H1 (cell line): Measurements from ENCODE around the gene GRM8. TPM values are rescaled to one million over a fixed set of nuclear protein-coding genes. Genes with fewer than 3 reads are reported as not detected.

Source experiments
- CTCF ChIA-PET: fragments of 300-600 bp; sonication (Branson Sonifier 250); formaldehyde crosslinking; loops from one replicate; lab custom pipeline; 2021; ENCODE audit not compliant: partially characterized antibody; lab: Charles Lee
- POLR2A ChIA-PET: fragments of 300-600 bp; sonication (Branson Sonifier 250); formaldehyde crosslinking; loops from one replicate; lab custom pipeline; 2021; ENCODE audit warnings: inconsistent platforms; ENCODE audit not compliant: partially characterized antibody; lab: Charles Lee
- DNase-seq, 2 experiments: peaks; one replicate each; pipeline versions ENCODE4 v3.0.0 to v3.0.0-alpha.2; 2010 to 2022; ENCODE audit warnings: low spot score in 2 of 2, low read depth in 1 of 2, mixed read lengths in 1 of 2
- FAIRE-seq: peaks from 2 replicates; lab custom pipeline; 2011; peaks lifted over from hg19 to GRCh38; lab: Jason Lieb, UNC
- H2AFZ ChIP-seq: 2 replicates; pipeline ENCODE4 v1.8.1; 2012; ENCODE audit warnings: low read length, inconsistent platforms
- H2AK5ac ChIP-seq: 2 replicates; pipeline ENCODE4 v1.6.1; 2013; ENCODE audit warnings: low read depth, low read length
- H2BK120ac ChIP-seq: replicated peaks from 2 replicates; pipeline ENCODE3; 2013; ENCODE audit warnings: low read depth, low read length, inconsistent platforms
- H2BK12ac ChIP-seq: 2 replicates; pipeline ENCODE4 v1.6.1; 2013; ENCODE audit warnings: low read depth, low read length
- H2BK15ac ChIP-seq: 2 replicates; pipeline ENCODE4 v1.6.1; 2013; ENCODE audit warnings: low read length
- H2BK20ac ChIP-seq: 2 replicates; pipeline ENCODE4 v1.6.1; 2013; ENCODE audit warnings: low read length
- H2BK5ac ChIP-seq: 2 replicates; pipeline ENCODE4 v1.6.1; 2013; ENCODE audit warnings: low read depth, low read length
- H3K14ac ChIP-seq: 2 replicates; pipeline ENCODE4 v1.6.1; 2013; ENCODE audit warnings: inconsistent platforms; ENCODE audit not compliant: insufficient read length
- H3K18ac ChIP-seq: 2 replicates; pipeline ENCODE4 v1.6.1; 2013; ENCODE audit warnings: low read length; ENCODE audit errors: extremely low read depth
- H3K23ac ChIP-seq: 2 replicates; pipeline ENCODE4 v1.6.1; 2013; ENCODE audit warnings: inconsistent platforms; ENCODE audit not compliant: insufficient read length
- H3K23me2 ChIP-seq: 2 replicates; pipeline ENCODE4 v1.6.1; 2013; ENCODE audit warnings: low read depth, low read length
- H3K27ac ChIP-seq: 2 replicates; pipeline ENCODE4 v1.6.1; 2011; ENCODE audit warnings: low read depth, low read length, inconsistent platforms
- H3K27me3 ChIP-seq, 4 experiments: replicated peaks in 1 of 4; 1 replicate in 1 of 4; 2 replicates in 3 of 4; pipeline versions ENCODE4 v1.6.1 to v1.8.1; 2011 to 2013; ENCODE audit warnings: low read length in 3 of 4, mild to moderate bottlenecking in 3 of 4, inconsistent platforms in 2 of 4, mixed read lengths in 2 of 4, moderate library complexity in 1 of 4; ENCODE audit not compliant: control insufficient read depth in 3 of 4, insufficient read depth in 3 of 4; ENCODE audit errors: extremely low read depth in 1 of 4
- H3K36me3 ChIP-seq, 4 experiments: 2 replicates each; pipeline versions ENCODE4 v1.6.1 to v1.8.1; 2011 to 2013; ENCODE audit warnings: mild to moderate bottlenecking in 4 of 4, low read length in 3 of 4, moderate library complexity in 2 of 4, control low read depth in 1 of 4, inconsistent platforms in 1 of 4; ENCODE audit not compliant: insufficient read depth in 4 of 4, control insufficient read depth in 2 of 4
- H3K4ac ChIP-seq: replicated peaks from 2 replicates; pipeline ENCODE3; 2013; ENCODE audit warnings: low read length, low read depth, mixed read lengths, inconsistent platforms; ENCODE audit not compliant: insufficient read length
- H3K4me1 ChIP-seq, 4 experiments: replicated peaks in 1 of 4; 1 replicate in 1 of 4; 2 replicates in 3 of 4; pipeline versions ENCODE4 v1.6.1 to v1.8.1; 2011 to 2013; ENCODE audit warnings: low read length in 3 of 4, inconsistent platforms in 2 of 4, mixed read lengths in 1 of 4; ENCODE audit not compliant: insufficient read depth in 4 of 4, control insufficient read depth in 3 of 4
- H3K4me2 ChIP-seq, 2 experiments: 2 replicates each; pipeline versions ENCODE4 v1.6.1 to v1.8.1; 2011 to 2013; ENCODE audit warnings: low read depth in 2 of 2, low read length in 2 of 2, control low read depth in 1 of 2, inconsistent platforms in 1 of 2, mild to moderate bottlenecking in 1 of 2; ENCODE audit not compliant: insufficient read depth in 1 of 2
- H3K4me3 ChIP-seq, 4 experiments: fragments of 200-600, 300-600 bp in 1 of 4; sonication (generic), shearing (Covaris generic), sonication (Bioruptor Twin) in 1 of 4; 2 replicates each; pipeline versions ENCODE4 v1.5.1 to v1.8.1; 2011 to 2016; ENCODE audit warnings: low read length in 4 of 4, low read depth in 3 of 4, control low read depth in 2 of 4, inconsistent platforms in 2 of 4, mild to moderate bottlenecking in 2 of 4, mixed read lengths in 1 of 4, moderate library complexity in 1 of 4; ENCODE audit not compliant: insufficient read depth in 2 of 4; ENCODE audit errors: extremely low read depth in 1 of 4
- H3K56ac ChIP-seq: replicated peaks from 2 replicates; pipeline ENCODE3; 2013; ENCODE audit warnings: low read depth, mild to moderate bottlenecking, mixed read lengths, low read length, inconsistent platforms; ENCODE audit not compliant: insufficient read length
- H3K79me1 ChIP-seq: 2 replicates; pipeline ENCODE4 v1.6.1; 2013; ENCODE audit warnings: low read depth, low read length, control low read depth
- H3K79me2 ChIP-seq, 2 experiments: 2 replicates each; pipeline versions ENCODE4 v1.6.1 to v1.8.1; 2012 to 2013; ENCODE audit warnings: low read length in 2 of 2, mild to moderate bottlenecking in 2 of 2, inconsistent platforms in 1 of 2; ENCODE audit not compliant: insufficient read depth in 2 of 2, control insufficient read depth in 1 of 2
- H3K9ac ChIP-seq, 4 experiments: replicated peaks in 1 of 4; 1 replicate in 1 of 4; 2 replicates in 3 of 4; pipeline versions ENCODE4 v1.6.1 to v1.8.1; 2011 to 2013; ENCODE audit warnings: low read depth in 3 of 4, low read length in 3 of 4, control low read depth in 2 of 4, mild to moderate bottlenecking in 2 of 4, moderate library complexity in 2 of 4, inconsistent platforms in 1 of 4; ENCODE audit errors: extremely low read depth in 1 of 4
- H3K9me3 ChIP-seq, 2 experiments: 2 replicates each; pipeline versions ENCODE4 v1.6.1 to v1.8.1; 2012 to 2013; ENCODE audit warnings: mild to moderate bottlenecking in 2 of 2, moderate library complexity in 2 of 2, control low read depth in 1 of 2, inconsistent platforms in 1 of 2, low read depth in 1 of 2, low read length in 1 of 2, mixed read lengths in 1 of 2; ENCODE audit not compliant: insufficient read depth in 2 of 2
- H4K20me1 ChIP-seq, 2 experiments: replicated peaks in 1 of 2; 2 replicates each; pipeline versions ENCODE3 to v1.8.1; 2011 to 2013; ENCODE audit warnings: inconsistent platforms in 2 of 2, low read length in 2 of 2, mild to moderate bottlenecking in 1 of 2; ENCODE audit not compliant: insufficient read depth in 2 of 2, control insufficient read depth in 1 of 2
- H4K5ac ChIP-seq: 2 replicates; pipeline ENCODE4 v1.6.1; 2013; ENCODE audit warnings: low read length, low read depth, mixed read lengths, inconsistent platforms; ENCODE audit not compliant: insufficient read length
- H4K8ac ChIP-seq: 2 replicates; pipeline ENCODE4 v1.8.0; 2013; ENCODE audit warnings: mild to moderate bottlenecking, moderate library complexity, low read length, inconsistent platforms; ENCODE audit not compliant: insufficient read depth; ENCODE audit errors: extremely low read depth
- H4K91ac ChIP-seq: replicated peaks from 2 replicates; pipeline ENCODE3; 2013; ENCODE audit warnings: low read length, mixed read lengths, inconsistent platforms; ENCODE audit not compliant: insufficient read length
- CHD2 ChIP-seq: IDR thresholded peaks from 2 replicates; pipeline ENCODE4 v1.6.1; 2012; ENCODE audit warnings: low read length, improper control_type of control experiment
- HDAC6 ChIP-seq: IDR thresholded peaks from one replicate; pipeline ENCODE4 v1.7.1; 2012; ENCODE audit warnings: low read depth, mild to moderate bottlenecking, inconsistent platforms, low read length, moderate library complexity
- NRF1 ChIP-seq: IDR thresholded peaks from 2 replicates; pipeline ENCODE4 v1.6.1; 2011; ENCODE audit warnings: mild to moderate bottlenecking, low read depth, low read length, improper control_type of control experiment
- POLR2A ChIP-seq, 2 experiments: IDR thresholded peaks; 1 replicate in 1 of 2; 2 replicates in 1 of 2; pipeline ENCODE4 v1.6.1; 2011; ENCODE audit warnings: low read depth in 2 of 2, low read length in 2 of 2, mild to moderate bottlenecking in 2 of 2; ENCODE audit errors: control extremely low read depth in 1 of 2
- RAD21 ChIP-seq, 2 experiments: IDR thresholded peaks in 1 of 2; conservative IDR thresholded peaks in 1 of 2; 2 replicates each; pipeline ENCODE4 v1.6.1; 2011; ENCODE audit warnings: low read depth in 2 of 2, low read length in 2 of 2, improper control_type of control experiment in 1 of 2, inconsistent platforms in 1 of 2, mild to moderate bottlenecking in 1 of 2, moderate library complexity in 1 of 2
- RBBP5 ChIP-seq: IDR thresholded peaks from 2 replicates; pipeline ENCODE4 v1.7.1; 2012; ENCODE audit warnings: low read depth, mild to moderate bottlenecking, inconsistent platforms, low read length, moderate library complexity, borderline replicate concordance
- SAP30 ChIP-seq: fragments of 300-600 bp; sonication (generic); IDR thresholded peaks from 2 replicates; pipeline ENCODE4 v1.7.1; 2012; ENCODE audit warnings: low read length, moderate library complexity, mild to moderate bottlenecking, inconsistent platforms; ENCODE audit not compliant: insufficient read depth, insufficient replicate concordance
- ZNF274 ChIP-seq: IDR thresholded peaks from 2 replicates; pipeline ENCODE4 v1.7.0; 2012; ENCODE audit warnings: low read length, borderline replicate concordance; ENCODE audit errors: extremely low read depth
- whole genome bisulfite sequencing, 2 experiments: shearing (Covaris generic) in 1 of 2; methylation state at CpG; one replicate each; pipeline versions ENCODE4 v1.1.6 to v1.1.7; 2013 to 2015; ENCODE audit warnings: low lambda C conversion rate in 2 of 2, mixed read lengths in 2 of 2, inconsistent platforms in 1 of 2, low coverage in 1 of 2, missing lambda C conversion rate in 1 of 2; ENCODE audit not compliant: insufficient replicate concordance in 2 of 2, insufficient coverage in 1 of 2, insufficient read length in 1 of 2; ENCODE audit errors: extremely low coverage in 1 of 2, missing lambda C conversion rate in 1 of 2; 5-methylcytosine and 5-hydroxymethylcytosine counted together
- polyA plus RNA-seq, 7 experiments: library from polyadenylated mRNA; depleted of rRNA in 3 of 7; stranded (reverse) in 5 of 7; unstranded in 2 of 7; fragments of >200 nt in 5 of 7; fragments of 200-250 nt in 2 of 7; gene quantifications; 1 replicate in 5 of 7; 2 replicates in 1 of 7; 4 replicates in 1 of 7; pipeline versions ENCODE4 v1.2.1 to v1.2.3, GENCODE V29; 2011 to 2013; ENCODE audit warnings: missing spikeins in 2 of 7, mixed read lengths in 2 of 7
- total RNA-seq: library from RNA; stranded (reverse); fragmentation: NEBNext Ultra II Directional; extraction: Animal tissue kit (Norgen Biotek cat#: 25700); gene quantifications from 2 replicates; pipeline ENCODE4 v1.2.1, GENCODE V29; 2021
- TF ChIP-seq, protein P1 (sequence below), 3 experiments: IDR thresholded peaks; 1 replicate in 2 of 3; 2 replicates in 1 of 3; pipeline versions ENCODE4 v1.5.1 to v1.6.1; 2011; ENCODE audit warnings: low read length in 3 of 3, mild to moderate bottlenecking in 3 of 3, inconsistent platforms in 2 of 3, low read depth in 1 of 3, moderate library complexity in 1 of 3; ENCODE audit not compliant: insufficient read depth in 1 of 3; ENCODE audit errors: control extremely low read depth in 1 of 3

GRM8 gene
- total and polyA plus RNA-seq, 2 of the 8 experiments (the other 6 are each of a cell fraction or from before 2014, with no cell fraction given), result 2.6 to 2.8 TPM

DNA sequence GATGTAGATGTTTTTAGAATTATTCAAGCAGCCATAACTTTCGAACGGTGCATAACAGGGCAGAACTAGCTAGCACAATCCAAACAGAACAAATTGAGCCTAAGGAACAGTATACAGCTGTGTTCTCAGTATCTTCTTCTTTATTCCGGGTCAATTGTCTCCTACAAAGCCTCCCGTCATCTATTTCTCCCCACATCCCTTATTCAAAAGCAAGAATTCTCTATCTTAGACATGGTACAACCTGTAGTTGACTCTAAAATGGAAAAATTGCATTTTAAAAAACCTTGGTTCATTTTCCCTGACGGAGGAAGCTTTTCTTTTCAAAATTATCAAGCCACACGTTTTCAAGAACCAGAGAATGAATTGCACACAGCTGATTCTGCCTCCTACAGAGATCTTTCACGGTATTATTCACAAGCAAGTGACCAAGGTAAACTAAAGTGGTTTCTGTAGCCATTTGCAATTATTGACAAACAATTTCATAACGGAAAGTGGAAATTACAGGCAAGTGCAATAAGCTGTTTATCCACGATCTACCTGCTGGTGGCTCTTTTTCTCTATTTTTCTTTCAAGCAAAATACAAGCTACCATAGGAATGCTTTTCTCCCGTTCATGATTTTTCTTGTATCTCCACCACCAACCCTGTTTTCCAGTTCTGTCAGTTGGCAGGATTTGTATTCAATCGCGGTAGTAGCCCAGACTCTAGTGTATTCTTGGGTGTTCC is 2.3 kb downstream of the GRM8 start:
- peaks cover 18% of the 10 kb centered on the region for H3K23me2 ChIP-seq
- H2BK12ac ChIP-seq, result no peak overlapping the region
- H4K5ac ChIP-seq, result no peak overlapping the region
- H3K27me3 ChIP-seq, result peaks cover 26 to 62% (median 46%) of the 10 kb centered on the region in 4 experiments
- peak overlapping the region; percentile 96 to 100; a peak in 3 of 4 replicates for H3K4me2 ChIP-seq
- peaks cover 0 to 10% of the 10 kb centered on the region in 2 experiments for H4K20me1 ChIP-seq
- 45% methylated on average over 12 of the region's 12 CpGs; no CpG with 5 or more reads in 1 of the 2 experiments for WGBS, 2 experiments
- no peak overlapping the region for H3K23ac ChIP-seq
- H2AK5ac ChIP-seq, result no peak overlapping the region
- ChIA-PET CTCF (interaction anchor here (0.9 to 5.0 kb wide), 9 partner anchors 10 to 197 kb away, joined by 3 to 21 read pairs (median 4); no protein-coding TSS in a partner anchor), POLR2A (interaction anchor here (0.7 to 1.2 kb wide), 2 partner anchors 10 to 142 kb away, joined by 3 read pairs; partner anchors contain the start of gene ZNF800)
- no peaks in the 10 kb centered on the region for H3K9me3 ChIP-seq
- H4K8ac ChIP-seq, result no peak overlapping the region
- H3K14ac ChIP-seq, result no peak overlapping the region
- no peak overlapping the region for H2AFZ ChIP-seq
- no peaks in the 10 kb centered on the region for H3K79me2 ChIP-seq
- no peak overlapping the region for H2BK5ac ChIP-seq
- no peak overlapping the region for H3K56ac ChIP-seq
- H4K91ac ChIP-seq, result no peak overlapping the region
- no peak overlapping the region for H3K18ac ChIP-seq
- FAIRE-seq (no peak), DNase-seq (no peak)
- H3K9ac ChIP-seq, result no peak overlapping the region
- H3K4ac ChIP-seq, result no peak overlapping the region
- H2BK20ac ChIP-seq, result no peak overlapping the region
- no peak overlapping the region for H2BK120ac ChIP-seq
- H3K4me1 ChIP-seq, result peaks cover 0 to 4% (median 2%) of the 10 kb centered on the region in 4 experiments; a peak in 3 of 7 replicates
- no peaks in the 10 kb centered on the region for H3K79me1 ChIP-seq
- H3K27ac ChIP-seq, result no peak overlapping the region
- H2BK15ac ChIP-seq, result no peak overlapping the region
- peak overlapping the region in 3 of 4 experiments; percentile 74 to 87 (median 80); a peak in 5 of 8 replicates for H3K4me3 ChIP-seq
- no peaks in the 10 kb centered on the region; a peak in 1 of 8 replicates for H3K36me3 ChIP-seq
- no peak for TF ChIP-seq RBBP5
- no peak for TF ChIP-seq ZNF274
- TF ChIP-seq POLR2A (IDR thresholded peaks at IDR 0.05; ENCODE audit: control extremely low read depth in 1 of 2, low read depth in 2 of 2, low read length in 2 of 2), result no peak
- TF ChIP-seq, protein P1, sequence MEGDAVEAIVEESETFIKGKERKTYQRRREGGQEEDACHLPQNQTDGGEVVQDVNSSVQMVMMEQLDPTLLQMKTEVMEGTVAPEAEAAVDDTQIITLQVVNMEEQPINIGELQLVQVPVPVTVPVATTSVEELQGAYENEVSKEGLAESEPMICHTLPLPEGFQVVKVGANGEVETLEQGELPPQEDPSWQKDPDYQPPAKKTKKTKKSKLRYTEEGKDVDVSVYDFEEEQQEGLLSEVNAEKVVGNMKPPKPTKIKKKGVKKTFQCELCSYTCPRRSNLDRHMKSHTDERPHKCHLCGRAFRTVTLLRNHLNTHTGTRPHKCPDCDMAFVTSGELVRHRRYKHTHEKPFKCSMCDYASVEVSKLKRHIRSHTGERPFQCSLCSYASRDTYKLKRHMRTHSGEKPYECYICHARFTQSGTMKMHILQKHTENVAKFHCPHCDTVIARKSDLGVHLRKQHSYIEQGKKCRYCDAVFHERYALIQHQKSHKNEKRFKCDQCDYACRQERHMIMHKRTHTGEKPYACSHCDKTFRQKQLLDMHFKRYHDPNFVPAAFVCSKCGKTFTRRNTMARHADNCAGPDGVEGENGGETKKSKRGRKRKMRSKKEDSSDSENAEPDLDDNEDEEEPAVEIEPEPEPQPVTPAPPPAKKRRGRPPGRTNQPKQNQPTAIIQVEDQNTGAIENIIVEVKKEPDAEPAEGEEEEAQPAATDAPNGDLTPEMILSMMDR (IDR thresholded peaks at IDR 0.05; ENCODE audit: control extremely low read depth in 1 of 3, insufficient read depth in 1 of 3, low read depth in 1 of 3, low read length in 3 of 3), result no peak
- no peak for TF ChIP-seq CHD2
- no peak for TF ChIP-seq NRF1
- no peak for TF ChIP-seq HDAC6
- TF ChIP-seq RAD21 (IDR thresholded peaks at IDR 0.05 in 1 of 2, conservative IDR thresholded peaks at IDR 0.05 in 1 of 2; ENCODE audit: low read depth in 2 of 2, low read length in 2 of 2), result no peak
- no peak for TF ChIP-seq SAP30
